GM21717 (cell line): Measurements from ENCODE around the gene MRTO4.

Experiments used
- ATAC-seq: cut with Tn5 transposase; IDR thresholded peaks from one replicate; pipeline ENCODE4 v1.9.1; 2021; ENCODE audit warnings: mild to moderate bottlenecking, moderate library complexity; ENCODE audit not compliant: unreplicated experiment

Gene MRTO4

GRCh38 chr1:19308509-19308907, 56.9 kb downstream of the MRTO4 start:
- no peak for ATAC-seq

GRCh38 chr1:19309123-19309813, 57.7 kb downstream of the MRTO4 start:
- no peak for ATAC-seq
